ENCODE results near the gene XRCC6.

Gene XRCC6

GRCh38 chr22:41709341-41709740 lies 88.2 kb downstream of the XRCC6 start:
- in situ Hi-C loops (cut with MboI; ENCODE audit: low pct_unique_long_range_greater_than_20kb, low sequenced_read_pairs): no loop called here
- no peak for DNase-seq

- in situ Hi-C loops (cut with MboI; ENCODE audit: low pct_unique_long_range_greater_than_20kb, low sequenced_read_pairs): no loop called here
Measured at GRCh38 chr22:41713004-41713403, 91.9 kb downstream of the XRCC6 start.

More at GRCh38 chr22:41713004-41713403, 91.9 kb downstream of the XRCC6 start:
- no peak for DNase-seq

Data from KBM-7 (cell line).